Activated CD4-positive, alpha-beta memory T cell treated with anti-CD3 and anti-CD28 coated beads, Interleukin-2, amount 10 ng/mL, durations not matched to agents 7 days and 5 days (primary cell): ENCODE data around the gene RAD21L1. TPM values are rescaled to one million over a fixed set of nuclear protein-coding genes. Genes with fewer than 3 reads are reported as not detected.

Source experiments
- CTCF ChIA-PET: fragments of 350-600 bp; sonication (Branson Sonifier 250); formaldehyde crosslinking; loops from one replicate; lab custom pipeline; 2021; ENCODE audit warnings: antibody characterized with exemption, inconsistent platforms; lab: Charles Lee
- POLR2A ChIA-PET: fragments of 350-600 bp; sonication (Branson Sonifier 250); formaldehyde crosslinking; loops from one replicate; lab custom pipeline; 2021; ENCODE audit warnings: antibody characterized with exemption; lab: Charles Lee
- DNase-seq: peaks from one replicate; pipeline ENCODE4 v3.0.0-alpha.2; 2020
- H3K27ac Mint-ChIP-seq: one replicate; pipeline ENCODE4 v1.8.0; 2021; ENCODE audit warnings: mild to moderate bottlenecking, mixed read lengths
- H3K27me3 Mint-ChIP-seq: one replicate; pipeline ENCODE4 v1.8.0; 2021; ENCODE audit warnings: mixed read lengths
- H3K36me3 Mint-ChIP-seq: one replicate; pipeline ENCODE4 v1.8.0; 2021; ENCODE audit warnings: low read depth, mixed read lengths
- H3K4me1 Mint-ChIP-seq: one replicate; pipeline ENCODE4 v1.8.0; 2021; ENCODE audit warnings: mixed read lengths
- H3K4me3 Mint-ChIP-seq: one replicate; pipeline ENCODE4 v1.8.0; 2021; ENCODE audit warnings: mild to moderate bottlenecking, mixed read lengths
- H3K9me3 Mint-ChIP-seq: one replicate; pipeline ENCODE4 v1.8.0; 2021; ENCODE audit warnings: mixed read lengths
- total RNA-seq, 2 experiments: library from RNA; stranded (reverse); gene quantifications; one replicate each; pipeline ENCODE4 v1.2.3, GENCODE V29; 2021

RAD21L1 gene
- total RNA-seq, 2 experiments from 2014 or later, result not detected

GRCh38 chr20:1269850-1270249 is 44.0 kb downstream of the RAD21L1 start:
- H3K9me3 Mint-ChIP-seq, result no peaks in the 10 kb centered on the region
- H3K36me3 Mint-ChIP-seq, result no peaks in the 10 kb centered on the region
- H3K4me3 Mint-ChIP-seq, result no peak overlapping the region
- H3K27me3 Mint-ChIP-seq, result no peaks in the 10 kb centered on the region
- CTCF ChIA-PET, result interaction anchor here (0.9 kb wide), 2 partner anchors 169 to 507 kb away, joined by 3 read pairs; no protein-coding TSS in a partner anchor
- no peak for DNase-seq
- H3K27ac Mint-ChIP-seq, result no peak overlapping the region
- peaks cover 12% of the 10 kb centered on the region for H3K4me1 Mint-ChIP-seq
- POLR2A ChIA-PET, result no interaction called here

GRCh38 chr20:1272368-1273100 is 46.7 kb downstream of the RAD21L1 start:
- Mint-ChIP-seq H3K4me1 (no peaks in the 10 kb centered on the region), H3K27ac (no peak overlapping the region), H3K4me3 (no peak overlapping the region), H3K9me3 (no peaks in the 10 kb centered on the region), H3K27me3 (no peaks in the 10 kb centered on the region), H3K36me3 (no peaks in the 10 kb centered on the region)
- DNase-seq, result no peak
- POLR2A ChIA-PET, result no interaction called here
- CTCF ChIA-PET, result interaction anchor here (0.7 kb wide), 1 partner anchor 8 kb away, joined by 3 read pairs; no protein-coding TSS in a partner anchor

- ChIA-PET POLR2A (no interaction called here), CTCF (interaction anchor here (0.7 kb wide), 1 partner anchor 9 kb away, joined by 3 read pairs; no protein-coding TSS in a partner anchor)
- Mint-ChIP-seq H3K4me3 (no peak overlapping the region), H3K36me3 (no peaks in the 10 kb centered on the region), H3K27me3 (no peaks in the 10 kb centered on the region), H3K9me3 (no peaks in the 10 kb centered on the region), H3K4me1 (no peaks in the 10 kb centered on the region), H3K27ac (no peak overlapping the region)
- no peak for DNase-seq
Observed at GRCh38 chr20:1273366-1273765, 47.5 kb downstream of the RAD21L1 start.

GRCh38 chr20:1274485-1275311 is 48.9 kb downstream of the RAD21L1 start:
- Mint-ChIP-seq H3K36me3 (no peaks in the 10 kb centered on the region), H3K4me1 (no peaks in the 10 kb centered on the region), H3K27ac (no peak overlapping the region), H3K4me3 (no peak overlapping the region), H3K27me3 (no peaks in the 10 kb centered on the region), H3K9me3 (no peaks in the 10 kb centered on the region)
- ChIA-PET POLR2A (interaction anchor here (0.6 kb wide), 1 partner anchor 229 kb away, joined by 3 read pairs; no protein-coding TSS in a partner anchor), CTCF (interaction anchor here (1.0 kb wide), 1 partner anchor 8 kb away, joined by 3 read pairs; the partner anchor contains the start of gene SNPH)
- DNase-seq, result no peak

- DNase-seq, result no peak
- no peaks in the 10 kb centered on the region for H3K4me1 Mint-ChIP-seq
- no peaks in the 10 kb centered on the region for H3K9me3 Mint-ChIP-seq
- no peaks in the 10 kb centered on the region for H3K27me3 Mint-ChIP-seq
- POLR2A ChIA-PET, result no interaction called here
- H3K27ac Mint-ChIP-seq, result no peak overlapping the region
- no peak overlapping the region for H3K4me3 Mint-ChIP-seq
- CTCF ChIA-PET, result interaction anchor here (1.0 kb wide), 1 partner anchor 10 kb away, joined by 3 read pairs; the partner anchor contains the start of gene SNPH
- H3K36me3 Mint-ChIP-seq, result no peaks in the 10 kb centered on the region
Observed at GRCh38 chr20:1275919-1276318, 50.1 kb downstream of the RAD21L1 start.

GRCh38 chr20:1277529-1278322 is 51.9 kb downstream of the RAD21L1 start:
- Mint-ChIP-seq H3K36me3 (no peaks in the 10 kb centered on the region), H3K27ac (no peak overlapping the region), H3K4me3 (no peak overlapping the region), H3K9me3 (no peaks in the 10 kb centered on the region), H3K4me1 (no peaks in the 10 kb centered on the region), H3K27me3 (no peaks in the 10 kb centered on the region)
- no peak for DNase-seq
- POLR2A ChIA-PET, result no interaction called here
- CTCF ChIA-PET, result no interaction called here

- no peaks in the 10 kb centered on the region for H3K36me3 Mint-ChIP-seq
- CTCF ChIA-PET, result no interaction called here
- DNase-seq, result no peak
- H3K27ac Mint-ChIP-seq, result no peak overlapping the region
- POLR2A ChIA-PET, result no interaction called here
- no peaks in the 10 kb centered on the region for H3K27me3 Mint-ChIP-seq
- no peaks in the 10 kb centered on the region for H3K4me1 Mint-ChIP-seq
- H3K4me3 Mint-ChIP-seq, result no peak overlapping the region
- no peaks in the 10 kb centered on the region for H3K9me3 Mint-ChIP-seq
Observed at GRCh38 chr20:1278993-1279392, 53.1 kb downstream of the RAD21L1 start.

GRCh38 chr20:1280195-1281102 is 54.6 kb downstream of the RAD21L1 start:
- ChIA-PET POLR2A (no interaction called here), CTCF (interaction anchor here (0.7 kb wide), 1 partner anchor 18 kb away, joined by 3 read pairs; no protein-coding TSS in a partner anchor)
- Mint-ChIP-seq H3K36me3 (no peaks in the 10 kb centered on the region), H3K4me3 (no peak overlapping the region), H3K27me3 (no peaks in the 10 kb centered on the region), H3K4me1 (no peaks in the 10 kb centered on the region), H3K9me3 (no peaks in the 10 kb centered on the region), H3K27ac (no peak overlapping the region)
- no peak for DNase-seq

- Mint-ChIP-seq H3K4me3 (no peak overlapping the region), H3K9me3 (no peaks in the 10 kb centered on the region), H3K27ac (no peak overlapping the region), H3K36me3 (no peaks in the 10 kb centered on the region), H3K27me3 (no peaks in the 10 kb centered on the region), H3K4me1 (peaks cover 5% of the 10 kb centered on the region)
- ChIA-PET POLR2A (no interaction called here), CTCF (no interaction called here)
- no peak for DNase-seq
Observed at GRCh38 chr20:1281279-1282057, 55.6 kb downstream of the RAD21L1 start.

GRCh38 chr20:1282966-1283365 is 57.1 kb downstream of the RAD21L1 start:
- Mint-ChIP-seq H3K4me3 (no peak overlapping the region), H3K27me3 (no peaks in the 10 kb centered on the region), H3K36me3 (no peaks in the 10 kb centered on the region), H3K9me3 (no peaks in the 10 kb centered on the region), H3K27ac (no peak overlapping the region), H3K4me1 (peaks cover 18% of the 10 kb centered on the region)
- ChIA-PET POLR2A (interaction anchor here (1.6 to 1.7 kb wide), 2 partner anchors 10 to 18 kb away, joined by 3 to 4 read pairs; no protein-coding TSS in a partner anchor), CTCF (no interaction called here)
- DNase-seq, result no peak
